ENCODE data around the gene ZIC1. TPM values are rescaled to one million over a fixed set of nuclear protein-coding genes. Genes with fewer than 3 reads are reported as not detected.

The ZIC1 gene
- total and polyA plus RNA-seq, 2 experiments from 2014 or later = 0.21 to 0.95 TPM

- Mint-ChIP-seq H3K36me3 (ENCODE audit: low read depth) (no peaks in the 10 kb centered on the region), H3K27ac (0 out of 2 replicates have a peak overlapping the region, but pooled peaks have one; percentile 21), H3K27me3 (ENCODE audit: insufficient read depth, low read depth, poor library complexity) (peaks cover 95% of the 10 kb centered on the region), H3K4me3 (peak overlapping the region; percentile 80), H3K9me3 (no peaks in the 10 kb centered on the region), H3K4me1 (peaks cover 64% of the 10 kb centered on the region)
- peaks cover 81% of the 10 kb centered on the region for H3K4me1 ChIP-seq (ENCODE audit: insufficient read depth)
- peak overlapping the region; percentile 55 for H3K4me3 ChIP-seq
- H3K36me3 ChIP-seq (ENCODE audit: insufficient read depth) = no peaks in the 10 kb centered on the region
- H3K9me2 ChIP-seq (ENCODE audit: insufficient read depth) = no peaks in the 10 kb centered on the region
- H3K27me3 ChIP-seq (ENCODE audit: insufficient read depth) = peaks cover 97% of the 10 kb centered on the region
- ATAC-seq (peak; percentile 85), DNase-seq (ENCODE audit: low spot score) (peak; percentile 96)
- peak overlapping the region; percentile 65; the same call in 1 of the 2 replicates for H3K27ac ChIP-seq (ENCODE audit: low read depth)
- H2AFZ ChIP-seq = no peak overlapping the region
- TF ChIP-seq NANOG (IDR thresholded peaks at IDR 0.05; ENCODE audit: borderline replicate concordance) (peak; percentile 43; the same call in 1 of the 2 replicates), EZH2 (IDR thresholded peaks at IDR 0.05; ENCODE audit: low read depth, unreplicated experiment) (peak; percentile 28), EZH2phosphoT487 (IDR thresholded peaks at IDR 0.05; ENCODE audit: unreplicated experiment) (no peak), POLR2AphosphoS5 (IDR thresholded peaks at IDR 0.05; ENCODE audit: low read depth) (peak; percentile 37; the same call in 1 of the 2 replicates), JUNB (IDR thresholded peaks at IDR 0.05; ENCODE audit: unreplicated experiment) (no peak)
- H4K20me1 ChIP-seq (replicated peaks; ENCODE audit: insufficient read depth) = peaks cover 8% of the 10 kb centered on the region; the same call in 1 of the 2 replicates
- no peaks in the 10 kb centered on the region for H3K79me2 ChIP-seq (replicated peaks; ENCODE audit: insufficient read depth)
- peaks cover 35% of the 10 kb centered on the region for H3F3A ChIP-seq (replicated peaks; ENCODE audit: low read depth)
- H3K4me2 ChIP-seq = peak overlapping the region; percentile 76
These were observed 31.5 kb upstream of the ZIC1 start for GRCh38 chr3:147377412-147378367.

GRCh38 chr3:147379651-147380050, 29.5 kb upstream of the ZIC1 start:
- Mint-ChIP-seq H3K4me3 (peak overlapping the region; percentile 62; the same call in 1 of the 3 replicates), H3K36me3 (ENCODE audit: low read depth) (no peaks in the 10 kb centered on the region), H3K9me3 (no peaks in the 10 kb centered on the region), H3K4me1 (peaks cover 75% of the 10 kb centered on the region), H3K27ac (no peak overlapping the region), H3K27me3 (ENCODE audit: insufficient read depth, low read depth, poor library complexity) (peaks cover 95% of the 10 kb centered on the region)
- no peak overlapping the region for H3K27ac ChIP-seq (ENCODE audit: low read depth)
- H3K36me3 ChIP-seq (ENCODE audit: insufficient read depth) = no peaks in the 10 kb centered on the region
- H3K4me3 ChIP-seq = peak overlapping the region; percentile 41
- H4K20me1 ChIP-seq (replicated peaks; ENCODE audit: insufficient read depth) = peaks cover 8% of the 10 kb centered on the region; the same call in 1 of the 2 replicates
- no peaks in the 10 kb centered on the region for H3K79me2 ChIP-seq (replicated peaks; ENCODE audit: insufficient read depth)
- H3K9me2 ChIP-seq (ENCODE audit: insufficient read depth) = no peaks in the 10 kb centered on the region
- peaks cover 97% of the 10 kb centered on the region for H3K27me3 ChIP-seq (ENCODE audit: insufficient read depth)
- DNase-seq (ENCODE audit: low spot score) (no peak), ATAC-seq (no peak)
- TF ChIP-seq CTCF (conservative IDR thresholded peaks at IDR 0.05; ENCODE audit: low read depth in 2 of 2) (no peak), EZH2 (IDR thresholded peaks at IDR 0.05; ENCODE audit: low read depth, unreplicated experiment) (peak; percentile 51)
- H3K4me2 ChIP-seq = peak overlapping the region; percentile 76
- no peak overlapping the region for H2AFZ ChIP-seq
- peaks cover 34% of the 10 kb centered on the region for H3F3A ChIP-seq (replicated peaks; ENCODE audit: low read depth)
- peaks cover 87% of the 10 kb centered on the region for H3K4me1 ChIP-seq (ENCODE audit: insufficient read depth)
